H1 (cell line): ENCODE results near the gene HEXIM2. TPM values are rescaled to one million over a fixed set of nuclear protein-coding genes. Genes with fewer than 3 reads are reported as not detected.

Source experiments
- CTCF ChIA-PET: fragments of 300-600 bp; sonication (Branson Sonifier 250); formaldehyde crosslinking; loops from one replicate; lab custom pipeline; 2021; ENCODE audit not compliant: partially characterized antibody; lab: Charles Lee
- POLR2A ChIA-PET: fragments of 300-600 bp; sonication (Branson Sonifier 250); formaldehyde crosslinking; loops from one replicate; lab custom pipeline; 2021; ENCODE audit warnings: inconsistent platforms; ENCODE audit not compliant: partially characterized antibody; lab: Charles Lee
- DNase-seq, 2 experiments: peaks; one replicate each; pipeline versions ENCODE4 v3.0.0 to v3.0.0-alpha.2; 2010 to 2022; ENCODE audit warnings: low spot score in 2 of 2, low read depth in 1 of 2, mixed read lengths in 1 of 2
- FAIRE-seq: peaks from 2 replicates; lab custom pipeline; 2011; peaks lifted over from hg19 to GRCh38; lab: Jason Lieb, UNC
- H2AFZ ChIP-seq: 2 replicates; pipeline ENCODE4 v1.8.1; 2012; ENCODE audit warnings: low read length, inconsistent platforms
- H2AK5ac ChIP-seq: 2 replicates; pipeline ENCODE4 v1.6.1; 2013; ENCODE audit warnings: low read depth, low read length
- H2BK120ac ChIP-seq: replicated peaks from 2 replicates; pipeline ENCODE3; 2013; ENCODE audit warnings: low read depth, low read length, inconsistent platforms
- H2BK12ac ChIP-seq: 2 replicates; pipeline ENCODE4 v1.6.1; 2013; ENCODE audit warnings: low read depth, low read length
- H2BK15ac ChIP-seq: 2 replicates; pipeline ENCODE4 v1.6.1; 2013; ENCODE audit warnings: low read length
- H2BK20ac ChIP-seq: 2 replicates; pipeline ENCODE4 v1.6.1; 2013; ENCODE audit warnings: low read length
- H2BK5ac ChIP-seq: 2 replicates; pipeline ENCODE4 v1.6.1; 2013; ENCODE audit warnings: low read depth, low read length
- H3K14ac ChIP-seq: 2 replicates; pipeline ENCODE4 v1.6.1; 2013; ENCODE audit warnings: inconsistent platforms; ENCODE audit not compliant: insufficient read length
- H3K18ac ChIP-seq: 2 replicates; pipeline ENCODE4 v1.6.1; 2013; ENCODE audit warnings: low read length; ENCODE audit errors: extremely low read depth
- H3K23ac ChIP-seq: 2 replicates; pipeline ENCODE4 v1.6.1; 2013; ENCODE audit warnings: inconsistent platforms; ENCODE audit not compliant: insufficient read length
- H3K23me2 ChIP-seq: 2 replicates; pipeline ENCODE4 v1.6.1; 2013; ENCODE audit warnings: low read depth, low read length
- H3K27ac ChIP-seq: 2 replicates; pipeline ENCODE4 v1.6.1; 2011; ENCODE audit warnings: low read depth, low read length, inconsistent platforms
- H3K27me3 ChIP-seq, 4 experiments: replicated peaks in 1 of 4; 1 replicate in 1 of 4; 2 replicates in 3 of 4; pipeline versions ENCODE4 v1.6.1 to v1.8.1; 2011 to 2013; ENCODE audit warnings: low read length in 3 of 4, mild to moderate bottlenecking in 3 of 4, inconsistent platforms in 2 of 4, mixed read lengths in 2 of 4, moderate library complexity in 1 of 4; ENCODE audit not compliant: control insufficient read depth in 3 of 4, insufficient read depth in 3 of 4; ENCODE audit errors: extremely low read depth in 1 of 4
- H3K36me3 ChIP-seq, 4 experiments: 2 replicates each; pipeline versions ENCODE4 v1.6.1 to v1.8.1; 2011 to 2013; ENCODE audit warnings: mild to moderate bottlenecking in 4 of 4, low read length in 3 of 4, moderate library complexity in 2 of 4, control low read depth in 1 of 4, inconsistent platforms in 1 of 4; ENCODE audit not compliant: insufficient read depth in 4 of 4, control insufficient read depth in 2 of 4
- H3K4ac ChIP-seq: replicated peaks from 2 replicates; pipeline ENCODE3; 2013; ENCODE audit warnings: low read length, low read depth, mixed read lengths, inconsistent platforms; ENCODE audit not compliant: insufficient read length
- H3K4me1 ChIP-seq, 4 experiments: replicated peaks in 1 of 4; 1 replicate in 1 of 4; 2 replicates in 3 of 4; pipeline versions ENCODE4 v1.6.1 to v1.8.1; 2011 to 2013; ENCODE audit warnings: low read length in 3 of 4, inconsistent platforms in 2 of 4, mixed read lengths in 1 of 4; ENCODE audit not compliant: insufficient read depth in 4 of 4, control insufficient read depth in 3 of 4
- H3K4me2 ChIP-seq, 2 experiments: 2 replicates each; pipeline versions ENCODE4 v1.6.1 to v1.8.1; 2011 to 2013; ENCODE audit warnings: low read depth in 2 of 2, low read length in 2 of 2, control low read depth in 1 of 2, inconsistent platforms in 1 of 2, mild to moderate bottlenecking in 1 of 2; ENCODE audit not compliant: insufficient read depth in 1 of 2
- H3K4me3 ChIP-seq, 4 experiments: fragments of 200-600, 300-600 bp in 1 of 4; sonication (generic), shearing (Covaris generic), sonication (Bioruptor Twin) in 1 of 4; 2 replicates each; pipeline versions ENCODE4 v1.5.1 to v1.8.1; 2011 to 2016; ENCODE audit warnings: low read length in 4 of 4, low read depth in 3 of 4, control low read depth in 2 of 4, inconsistent platforms in 2 of 4, mild to moderate bottlenecking in 2 of 4, mixed read lengths in 1 of 4, moderate library complexity in 1 of 4; ENCODE audit not compliant: insufficient read depth in 2 of 4; ENCODE audit errors: extremely low read depth in 1 of 4
- H3K56ac ChIP-seq: replicated peaks from 2 replicates; pipeline ENCODE3; 2013; ENCODE audit warnings: low read depth, mild to moderate bottlenecking, mixed read lengths, low read length, inconsistent platforms; ENCODE audit not compliant: insufficient read length
- H3K79me1 ChIP-seq: 2 replicates; pipeline ENCODE4 v1.6.1; 2013; ENCODE audit warnings: low read depth, low read length, control low read depth
- H3K79me2 ChIP-seq, 2 experiments: 2 replicates each; pipeline versions ENCODE4 v1.6.1 to v1.8.1; 2012 to 2013; ENCODE audit warnings: low read length in 2 of 2, mild to moderate bottlenecking in 2 of 2, inconsistent platforms in 1 of 2; ENCODE audit not compliant: insufficient read depth in 2 of 2, control insufficient read depth in 1 of 2
- H3K9ac ChIP-seq, 4 experiments: replicated peaks in 1 of 4; 1 replicate in 1 of 4; 2 replicates in 3 of 4; pipeline versions ENCODE4 v1.6.1 to v1.8.1; 2011 to 2013; ENCODE audit warnings: low read depth in 3 of 4, low read length in 3 of 4, control low read depth in 2 of 4, mild to moderate bottlenecking in 2 of 4, moderate library complexity in 2 of 4, inconsistent platforms in 1 of 4; ENCODE audit errors: extremely low read depth in 1 of 4
- H3K9me3 ChIP-seq, 2 experiments: 2 replicates each; pipeline versions ENCODE4 v1.6.1 to v1.8.1; 2012 to 2013; ENCODE audit warnings: mild to moderate bottlenecking in 2 of 2, moderate library complexity in 2 of 2, control low read depth in 1 of 2, inconsistent platforms in 1 of 2, low read depth in 1 of 2, low read length in 1 of 2, mixed read lengths in 1 of 2; ENCODE audit not compliant: insufficient read depth in 2 of 2
- H4K20me1 ChIP-seq, 2 experiments: replicated peaks in 1 of 2; 2 replicates each; pipeline versions ENCODE3 to v1.8.1; 2011 to 2013; ENCODE audit warnings: inconsistent platforms in 2 of 2, low read length in 2 of 2, mild to moderate bottlenecking in 1 of 2; ENCODE audit not compliant: insufficient read depth in 2 of 2, control insufficient read depth in 1 of 2
- H4K5ac ChIP-seq: 2 replicates; pipeline ENCODE4 v1.6.1; 2013; ENCODE audit warnings: low read length, low read depth, mixed read lengths, inconsistent platforms; ENCODE audit not compliant: insufficient read length
- H4K8ac ChIP-seq: 2 replicates; pipeline ENCODE4 v1.8.0; 2013; ENCODE audit warnings: mild to moderate bottlenecking, moderate library complexity, low read length, inconsistent platforms; ENCODE audit not compliant: insufficient read depth; ENCODE audit errors: extremely low read depth
- H4K91ac ChIP-seq: replicated peaks from 2 replicates; pipeline ENCODE3; 2013; ENCODE audit warnings: low read length, mixed read lengths, inconsistent platforms; ENCODE audit not compliant: insufficient read length
- FOSL1 ChIP-seq: IDR thresholded peaks from 2 replicates; pipeline ENCODE4 v1.6.1; 2011; ENCODE audit warnings: mild to moderate bottlenecking, low read depth, low read length, moderate library complexity; ENCODE audit not compliant: insufficient read depth
- KDM1A ChIP-seq: fragments of 200-600, 300-600 bp; sonication (generic); IDR thresholded peaks from 2 replicates; pipeline ENCODE4 v1.7.1; 2016; ENCODE audit warnings: mild to moderate bottlenecking, low read length, borderline replicate concordance
- SIRT6 ChIP-seq: IDR thresholded peaks from one replicate; pipeline ENCODE4 v1.7.1; 2012; ENCODE audit warnings: low read length, inconsistent platforms
- TCF12 ChIP-seq: IDR thresholded peaks from 2 replicates; pipeline ENCODE4 v1.6.1; 2011; ENCODE audit warnings: low read depth, mild to moderate bottlenecking, low read length
- TEAD4 ChIP-seq: IDR thresholded peaks from 2 replicates; pipeline ENCODE4 v1.6.1; 2012; ENCODE audit warnings: low read depth, low read length, inconsistent platforms, mixed read lengths
- WGBS, 2 experiments: shearing (Covaris generic) in 1 of 2; methylation state at CpG; one replicate each; pipeline versions ENCODE4 v1.1.6 to v1.1.7; 2013 to 2015; ENCODE audit warnings: low lambda C conversion rate in 2 of 2, mixed read lengths in 2 of 2, inconsistent platforms in 1 of 2, low coverage in 1 of 2, missing lambda C conversion rate in 1 of 2; ENCODE audit not compliant: insufficient replicate concordance in 2 of 2, insufficient coverage in 1 of 2, insufficient read length in 1 of 2; ENCODE audit errors: extremely low coverage in 1 of 2, missing lambda C conversion rate in 1 of 2; 5-methylcytosine and 5-hydroxymethylcytosine counted together
- polyA plus RNA-seq, 7 experiments: library from polyadenylated mRNA; depleted of rRNA in 3 of 7; stranded (reverse) in 5 of 7; unstranded in 2 of 7; fragments of >200 nt in 5 of 7; fragments of 200-250 nt in 2 of 7; gene quantifications; 1 replicate in 5 of 7; 2 replicates in 1 of 7; 4 replicates in 1 of 7; pipeline versions ENCODE4 v1.2.1 to v1.2.3, GENCODE V29; 2011 to 2013; ENCODE audit warnings: missing spikeins in 2 of 7, mixed read lengths in 2 of 7
- total RNA-seq: library from RNA; stranded (reverse); fragmentation: NEBNext Ultra II Directional; extraction: Animal tissue kit (Norgen Biotek cat#: 25700); gene quantifications from 2 replicates; pipeline ENCODE4 v1.2.1, GENCODE V29; 2021

HEXIM2 gene
- total and polyA plus RNA-seq, 2 of the 8 experiments (the other 6 are each of a cell fraction or from before 2014, with no cell fraction given), result 7.5 to 13.2 TPM

DNA sequence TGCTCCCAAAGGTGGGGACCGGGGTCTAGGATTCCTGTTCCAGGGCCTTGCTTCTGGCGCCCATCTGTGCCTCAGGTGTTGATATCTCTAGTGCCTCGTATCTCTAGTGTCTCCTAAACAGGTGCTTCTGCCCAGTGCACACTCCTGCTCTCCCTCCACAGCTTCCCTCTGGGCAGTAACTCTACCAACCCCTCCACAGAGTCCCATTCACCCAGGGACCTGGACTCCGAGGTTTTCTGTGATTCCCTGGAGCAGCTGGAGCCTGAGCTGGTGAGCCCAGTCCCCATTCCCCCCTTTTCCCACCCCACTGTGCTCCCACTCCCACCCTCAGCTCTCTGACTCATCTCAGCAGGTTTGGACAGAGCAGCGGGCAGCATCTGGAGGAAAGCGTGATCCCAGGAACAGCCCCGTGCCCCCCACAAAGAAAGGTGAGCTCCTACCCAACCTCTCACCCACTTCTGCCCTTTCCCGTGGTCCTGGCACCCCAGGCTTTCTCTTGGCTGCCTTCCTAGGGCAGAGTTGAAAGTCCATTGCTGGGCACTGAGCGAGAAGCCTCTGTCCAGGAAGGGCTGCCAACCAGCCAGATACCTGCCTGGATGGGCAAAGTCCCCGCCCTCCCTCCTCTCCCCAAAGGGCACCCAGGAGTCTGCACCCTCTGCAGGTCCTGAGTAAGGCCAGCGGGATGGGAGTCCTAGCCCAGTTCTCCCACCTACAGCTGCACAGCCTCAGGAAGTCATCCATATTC lies 23.9 kb upstream of the HEXIM2 start:
- Histone ChIP-seq H2BK5ac (no peak overlapping the region), H2AFZ (no peak overlapping the region), H3K23me2 (peaks cover 4% of the 10 kb centered on the region), H2BK12ac (no peak overlapping the region), H3K79me2 (no peaks in the 10 kb centered on the region), H4K5ac (no peak overlapping the region), H3K79me1 (no peaks in the 10 kb centered on the region), H3K9ac (no peak overlapping the region), H3K56ac (no peak overlapping the region), H3K4me3 (no peak overlapping the region), H3K9me3 (no peaks in the 10 kb centered on the region), H2AK5ac (no peak overlapping the region), H2BK15ac (no peak overlapping the region), H4K20me1 (peaks cover 0 to 2% of the 10 kb centered on the region in 2 experiments), H2BK20ac (no peak overlapping the region), H3K18ac (no peak overlapping the region), H2BK120ac (no peak overlapping the region), H3K27me3 (no peaks in the 10 kb centered on the region), H3K27ac (no peak overlapping the region), H3K4me1 (peaks cover 0 to 5% (median 0%) of the 10 kb centered on the region in 4 experiments; a peak in 3 of 7 replicates), H4K91ac (no peak overlapping the region), H3K14ac (no peak overlapping the region), H3K36me3 (no peaks in the 10 kb centered on the region), H3K23ac (no peak overlapping the region), H3K4ac (no peak overlapping the region), H4K8ac (peak overlapping the region; percentile 7; the same call in 1 of the 2 replicates), H3K4me2 (no peak overlapping the region)
- 91% methylated on average over 11 of the region's 11 CpGs; no CpG with 5 or more reads in 1 of the 2 experiments for WGBS, 2 experiments
- FAIRE-seq, result no peak
- ChIA-PET CTCF (interaction anchor here (1.1 to 11.7 kb wide), 5 partner anchors 13 to 119 kb away, joined by 3 to 156 read pairs (median 90); partner anchors contain the start of genes HEXIM1 and HEXIM2), POLR2A (interaction anchor here (1.9 to 15.8 kb wide), 2 partner anchors 11 to 24 kb away, joined by 8 to 185 read pairs; partner anchors contain the start of genes HEXIM1 and HEXIM2)
- no peak for DNase-seq
- TF ChIP-seq KDM1A (no peak), SIRT6 (no peak), FOSL1 (no peak), TCF12 (no peak), TEAD4 (no peak)
